Suprapubic skin (tissue), 4 donors: Measurements from ENCODE around the gene LIN37.

Experiments used
- CTCF ChIP-seq, 2 donors: fragments of 200-600 bp in 1 of 2; fragments of 450-650 bp in 1 of 2; sonication (generic) in 1 of 2; IDR thresholded peaks; one replicate each; pipeline ENCODE4 v1.5.1; 2016 to 2019; ENCODE audit warnings: antibody characterized with exemption in 2 of 2, mild to moderate bottlenecking in 1 of 2, moderate library complexity in 1 of 2
- EP300 ChIP-seq: sonication (generic); formaldehyde crosslinking; IDR thresholded peaks from one replicate; pipeline ENCODE4 v1.6.1; 2017; ENCODE audit warnings: antibody characterized with exemption
- POLR2A ChIP-seq, 2 donors: fragments of 450-650 bp; IDR thresholded peaks; one replicate each; pipeline ENCODE4 v1.6.1; 2017; ENCODE audit warnings: antibody characterized with exemption in 2 of 2, mild to moderate bottlenecking in 2 of 2, moderate library complexity in 2 of 2
- POLR2AphosphoS5 ChIP-seq, 3 donors: sonication (generic); formaldehyde crosslinking; IDR thresholded peaks; one replicate each; pipeline ENCODE4 v1.6.1; 2017; ENCODE audit warnings: antibody characterized with exemption in 3 of 3

- TF ChIP-seq CTCF (IDR thresholded peaks at IDR 0.05) (no peak), EP300 (no peak), POLR2AphosphoS5 (IDR thresholded peaks at IDR 0.05) (no peak), POLR2A (IDR thresholded peaks at IDR 0.05) (no peak)
Observed at GRCh38 chr19:35741203-35741515, 7.2 kb upstream of the LIN37 start.
